HepG2 (cell line): ENCODE results near the gene ARMC5. TPM values are rescaled to one million over a fixed set of nuclear protein-coding genes. Genes with fewer than 3 reads are reported as not detected.

Source experiments
- ATAC-seq: fragments of 200-7000 bp; cut with Tn5 transposase; 3 replicates; pipeline ENCODE4 v1.9.1; 2020; ENCODE audit warnings: mild to moderate bottlenecking, moderate library complexity
- BruUV-seq: library from RNA; stranded (reverse); fragments of 400-500 nt; replicated peaks from 2 replicates; lab custom pipeline; 2021; lab: Mats Ljungman, UMichigan
- CTCF ChIA-PET: fragments of 300-600 bp; formaldehyde crosslinking; extraction: SDS; loops from one replicate; lab custom pipeline; 2021; ENCODE audit warnings: low total read pairs, inconsistent platforms, low intra/inter-chr PET ratio; lab: Yijun Ruan, JAX
- POLR2A ChIA-PET: fragments of 350-600 bp; sonication (Branson Sonifier 250); formaldehyde crosslinking; loops from one replicate; lab custom pipeline; 2020; ENCODE audit warnings: antibody characterized with exemption, inconsistent platforms; lab: Yijun Ruan, JAX
- DNase-seq: peaks from one replicate; pipeline ENCODE4 v3.0.0-alpha.2; 2015; ENCODE audit warnings: low spot score
- FAIRE-seq: peaks from 3 replicates; lab custom pipeline; 2011; peaks lifted over from hg19 to GRCh38; lab: Jason Lieb, UNC
- H2AFZ ChIP-seq: one replicate; pipeline ENCODE4 v1.6.1; 2011; ENCODE audit warnings: low read length, inconsistent platforms
- H3K27ac ChIP-seq: fragments of 300-600 bp; 3 replicates; pipeline ENCODE4 v1.8.0; 2011; ENCODE audit warnings: mixed run types, mild to moderate bottlenecking, mixed read lengths, low read length, inconsistent platforms; ENCODE audit not compliant: insufficient read depth; ENCODE audit errors: extremely low read length
- H3K27me3 ChIP-seq, 2 experiments: fragments of 200-600 bp in 1 of 2; 2 replicates in 1 of 2; 3 replicates in 1 of 2; pipeline versions ENCODE4 v1.6.0 to v1.8.0; 2011; ENCODE audit warnings: low read length in 2 of 2, mild to moderate bottlenecking in 2 of 2, moderate library complexity in 2 of 2, inconsistent platforms in 1 of 2; ENCODE audit not compliant: insufficient read depth in 2 of 2, control insufficient read depth in 1 of 2
- H3K36me3 ChIP-seq, 2 experiments: fragments of 200-600 bp in 1 of 2; replicated peaks in 1 of 2; 2 replicates in 1 of 2; 3 replicates in 1 of 2; pipeline versions ENCODE4 v1.5.1 to v1.8.0; 2011; ENCODE audit warnings: low read length in 2 of 2, inconsistent platforms in 1 of 2; ENCODE audit not compliant: insufficient read depth in 2 of 2, control insufficient read depth in 1 of 2
- H3K4me1 ChIP-seq: 2 replicates; pipeline ENCODE4 v1.5.1; 2012; ENCODE audit warnings: low read length, inconsistent platforms; ENCODE audit not compliant: insufficient read depth
- H3K4me2 ChIP-seq: 2 replicates; pipeline ENCODE4 v1.6.0; 2011; ENCODE audit warnings: low read depth, low read length, inconsistent platforms
- H3K4me3 ChIP-seq, 3 experiments: fragments of 200-600 bp in 1 of 3; sonication (generic), shearing (Covaris generic) in 1 of 3; replicated peaks in 1 of 3; 2 replicates each; pipeline ENCODE4 v1.5.1; 2011 to 2016; ENCODE audit warnings: low read length in 3 of 3, inconsistent platforms in 2 of 3, low read depth in 2 of 3, mild to moderate bottlenecking in 2 of 3, control low read depth in 1 of 3, mixed read lengths in 1 of 3; ENCODE audit not compliant: insufficient read depth in 1 of 3
- H3K79me2 ChIP-seq: one replicate; pipeline ENCODE4 v1.6.1; 2011; ENCODE audit warnings: low read length, inconsistent platforms; ENCODE audit not compliant: insufficient read depth
- H3K9ac ChIP-seq: 2 replicates; pipeline ENCODE4 v1.6.0; 2011; ENCODE audit warnings: mild to moderate bottlenecking, low read depth, low read length, inconsistent platforms; ENCODE audit not compliant: insufficient read depth
- H3K9me3 ChIP-seq: 2 replicates; pipeline ENCODE4 v1.5.1; 2012; ENCODE audit warnings: mild to moderate bottlenecking, low read length
- H4K20me1 ChIP-seq: 2 replicates; pipeline ENCODE4 v1.6.0; 2011; ENCODE audit warnings: inconsistent platforms, mild to moderate bottlenecking, low read length, moderate library complexity; ENCODE audit not compliant: insufficient read depth
- ARNTL ChIP-seq: sonication (generic); formaldehyde crosslinking; IDR thresholded peaks from 2 replicates; pipeline ENCODE4 v1.4.0; 2020; ENCODE audit warnings: mild to moderate bottlenecking, missing genetic modification reagents
- ETS1 ChIP-seq: sonication (generic); formaldehyde crosslinking; IDR thresholded peaks from 2 replicates; pipeline ENCODE4 v1.4.0; 2020; ENCODE audit warnings: missing genetic modification reagents
- FOXP1 ChIP-seq, 2 experiments: fragments of 450-650 bp in 1 of 2; IDR thresholded peaks; 2 replicates each; pipeline ENCODE4 v1.6.1; 2017 to 2018; ENCODE audit warnings: antibody characterized with exemption in 1 of 2
- GABPA ChIP-seq, 2 experiments: IDR thresholded peaks; 2 replicates each; pipeline ENCODE4 v1.6.1; 2011 to 2016; ENCODE audit warnings: low read depth in 2 of 2, low read length in 1 of 2, missing biosample characterization in 1 of 2, missing genetic modification characterization in 1 of 2
- GRHL1 ChIP-seq: sonication (generic); formaldehyde crosslinking; conservative IDR thresholded peaks from 2 replicates; pipeline ENCODE4 v1.8.0; 2022; ENCODE audit warnings: missing genetic modification reagents
- POLR2G ChIP-seq: fragments of 200-400 bp; formaldehyde crosslinking; IDR thresholded peaks from 2 replicates; pipeline ENCODE4 v1.6.1; 2018; ENCODE audit warnings: mild to moderate bottlenecking, low read depth, low read length, moderate library complexity
- SCMH1 ChIP-seq: sonication (generic); formaldehyde crosslinking; IDR thresholded peaks from 2 replicates; pipeline ENCODE4 v1.9.0; 2021; ENCODE audit warnings: missing genetic modification reagents, mild to moderate bottlenecking, borderline replicate concordance
- SOX5 ChIP-seq: IDR thresholded peaks from 2 replicates; pipeline ENCODE4 v1.6.1; 2016; ENCODE audit warnings: borderline replicate concordance
- YEATS2 ChIP-seq: sonication (generic); formaldehyde crosslinking; IDR thresholded peaks from 2 replicates; pipeline ENCODE4 v1.4.0; 2020; ENCODE audit warnings: missing genetic modification reagents, borderline replicate concordance
- ZNF430 ChIP-seq: sonication (generic); formaldehyde crosslinking; IDR thresholded peaks from 2 replicates; pipeline ENCODE4 v1.9.0; 2021; ENCODE audit warnings: mild to moderate bottlenecking, missing genetic modification reagents
- ZNF558 ChIP-seq: sonication (generic); formaldehyde crosslinking; IDR thresholded peaks from 2 replicates; pipeline ENCODE4 v1.9.0; 2022; ENCODE audit warnings: mild to moderate bottlenecking, missing genetic modification reagents, borderline replicate concordance
- ZNF83 ChIP-seq: sonication (generic); formaldehyde crosslinking; IDR thresholded peaks from 2 replicates; pipeline ENCODE4 v1.4.0; 2020; ENCODE audit warnings: missing genetic modification reagents, mild to moderate bottlenecking, borderline replicate concordance
- WGBS: methylation state at CpG from one replicate; pipeline ENCODE4 v1.1.6; 2017; ENCODE audit warnings: low lambda C conversion rate; 5-methylcytosine and 5-hydroxymethylcytosine counted together
- in situ Hi-C: cut with HindIII; loops from 2 replicates; pipeline ENCODE4 v1.10.0; 2017; ENCODE audit warnings: low pct_unique_long_range_greater_than_20kb; ENCODE audit not compliant: extremely low pct_ligation_motif_present
- intact Hi-C: fragments of 100-400 bp; cut with micrococcal nuclease; formaldehyde crosslinking; loops from one replicate; pipeline ENCODE4 v1.10.0; 2022; ENCODE audit not compliant: unreplicated experiment
- polyA plus RNA-seq, 8 experiments: library from polyadenylated mRNA; depleted of rRNA in 3 of 8; stranded (reverse) in 7 of 8; unstranded in 1 of 8; fragments of >200 nt; fragmentation: Illumina TruSeq in 4 of 8; extraction: Trizol in 4 of 8; gene quantifications; 2 replicates each; pipeline versions ENCODE4 v1.2.1 to v1.2.3, GENCODE V29; 2011 to 2016; ENCODE audit warnings: low read depth in 4 of 8, missing spikeins in 1 of 8, mixed read lengths in 1 of 8; ENCODE audit not compliant: insufficient read depth in 1 of 8
- total RNA-seq, 5 experiments: library from RNA; depleted of rRNA; stranded (reverse); fragments of >200 nt; fragmentation: Illumina TruSeq; extraction: Trizol; gene quantifications; 2 replicates each; pipeline ENCODE4 v1.2.3, GENCODE V29; 2016; ENCODE audit warnings: low read depth in 1 of 5

Gene ARMC5
- total and polyA plus RNA-seq, 2 of the 13 experiments (the other 11 are each of a cell fraction or from before 2014, with no cell fraction given): 10.8 to 22.3 TPM

- H4K20me1 ChIP-seq: peaks cover 32% of the 10 kb centered on the region
- DNase-seq: no peak
- 40% methylated on average over 3 of the region's 3 CpGs for WGBS
- no peak for ATAC-seq
- H3K36me3 ChIP-seq: peaks cover 0 to 2% of the 10 kb centered on the region in 2 experiments; a peak in 1 of 5 replicates
- no TSS peak for BruUV-seq
- no peaks in the 10 kb centered on the region for H3K27me3 ChIP-seq
- peaks cover 16% of the 10 kb centered on the region for H3K79me2 ChIP-seq
- H3K4me3 ChIP-seq: no peak overlapping the region
- intact Hi-C loops (no loop called here), in situ Hi-C loops (loop anchor here (10.0 kb wide), 1 partner anchor 422 kb away; the partner anchor contains the start of gene ZNF267)
- TF ChIP-seq ARNTL (CRISPR knock-in tag): 0 out of 2 replicates have a peak, but pooled peaks have one; percentile 12
- TF ChIP-seq GABPA (IDR thresholded peaks at IDR 0.05; ENCODE audit: low read depth, low read length): no peak
- no peak for TF ChIP-seq GABPA (CRISPR knock-in tag; IDR thresholded peaks at IDR 0.05; ENCODE audit: low read depth)
- 0 out of 2 replicates have a peak, but pooled peaks have one; percentile 6 for TF ChIP-seq POLR2G
- no peak overlapping the region for H3K9ac ChIP-seq
- ChIA-PET POLR2A (interaction anchor here (0.7 to 1.8 kb wide), 5 partner anchors 56 to 456 kb away, joined by 3 to 7 read pairs (median 6); partner anchors contain the start of genes FUS and RUSF1), CTCF (interaction anchor here (1.3 kb wide), 1 partner anchor 9 kb away, joined by 5 read pairs; the partner anchor contains the start of gene ZNF843)
- peaks cover 62% of the 10 kb centered on the region for H3K4me1 ChIP-seq
- no peak overlapping the region for H2AFZ ChIP-seq
- FAIRE-seq: no peak
- peak overlapping the region; percentile 80 for H3K4me2 ChIP-seq
- H3K9me3 ChIP-seq: no peaks in the 10 kb centered on the region
- H3K27ac ChIP-seq: no peak overlapping the region
These were observed 6.6 kb upstream of the ARMC5 start for GRCh38 chr16:31452631-31453106.

- CTCF ChIA-PET: no interaction called here
- H3K4me3 ChIP-seq: peak overlapping the region in 1 of 3 experiments; percentile 45; a peak in 2 of 6 replicates
- intact Hi-C loops (no loop called here), in situ Hi-C loops (loop anchor here (10.0 kb wide), 1 partner anchor 421 kb away; the partner anchor contains the start of gene ZNF267)
- no TSS peak for BruUV-seq
- H3K9ac ChIP-seq: peak overlapping the region; percentile 9; the same call in 1 of the 2 replicates
- DNase-seq (peak; percentile 75), FAIRE-seq (peak; percentile 67), ATAC-seq (peak; percentile 52)
- H3K9me3 ChIP-seq: no peaks in the 10 kb centered on the region
- H3K4me2 ChIP-seq: peak overlapping the region; percentile 80
- H3K27ac ChIP-seq: peak overlapping the region; percentile 50
- POLR2A ChIA-PET: interaction anchor here (0.5 to 1.8 kb wide), 15 partner anchors 14 to 457 kb away, joined by 3 to 7 read pairs (median 4); partner anchors contain the start of genes FUS, KAT8, RUSF1 and TGFB1I1
- H3K79me2 ChIP-seq: peaks cover 25% of the 10 kb centered on the region
- peaks cover 63% of the 10 kb centered on the region for H3K4me1 ChIP-seq
- no peak overlapping the region for H2AFZ ChIP-seq
- 21% methylated on average over 19 of the region's 20 CpGs for whole genome bisulfite sequencing
- H4K20me1 ChIP-seq: peaks cover 34% of the 10 kb centered on the region
- H3K27me3 ChIP-seq: no peaks in the 10 kb centered on the region; a peak in 1 of 5 replicates
- H3K36me3 ChIP-seq: peaks cover 0 to 2% of the 10 kb centered on the region in 2 experiments; a peak in 1 of 5 replicates
- TF ChIP-seq GRHL1 (no peak), SCMH1 (CRISPR knock-in tag) (no peak), ZNF430 (CRISPR knock-in tag) (peak; percentile 77), ZNF558 (CRISPR knock-in tag) (no peak), SOX5 (CRISPR knock-in tag) (peak; percentile 51; the same call in 1 of the 2 replicates), ETS1 (CRISPR knock-in tag) (no peak), FOXP1 (IDR thresholded peaks at IDR 0.05) (no peak), FOXP1 (CRISPR knock-in tag; IDR thresholded peaks at IDR 0.05) (no peak), ZNF83 (no peak), YEATS2 (CRISPR knock-in tag) (peak; percentile 59; the same call in 1 of the 2 replicates)
These were observed 5.8 kb upstream of the ARMC5 start for GRCh38 chr16:31453255-31454204.
